Hepatocyte (in vitro differentiated cells): Measurements from ENCODE around the gene PGGT1B.

Experiments
- CTCF ChIP-seq: fragments of 200-600 bp; sonication (generic); IDR thresholded peaks from 2 replicates; pipeline ENCODE4 v1.5.1; 2016; ENCODE audit warnings: antibody characterized with exemption, mild to moderate bottlenecking; ENCODE audit not compliant: poor library complexity
- EZH2 ChIP-seq: fragments of 200-600 bp; sonication (generic); IDR thresholded peaks from 2 replicates; pipeline ENCODE4 v1.6.1; 2016; ENCODE audit warnings: antibody characterized with exemption, mild to moderate bottlenecking, borderline replicate concordance
- EZH2phosphoT487 ChIP-seq: fragments of 200-600 bp; sonication (generic); IDR thresholded peaks from one replicate; pipeline ENCODE4 v1.6.1; 2018; ENCODE audit warnings: antibody characterized with exemption, mild to moderate bottlenecking, low read depth, moderate library complexity; ENCODE audit not compliant: unreplicated experiment, severe bottlenecking

GRCh38 chr5:115298811-115299210, 36.1 kb upstream of the PGGT1B start:
- no peak for TF ChIP-seq CTCF
- TF ChIP-seq EZH2phosphoT487: no peak
- no peak for TF ChIP-seq EZH2
